GM19372 (cell line): ENCODE results near the gene NHSL1.

Source experiments
- ATAC-seq: cut with Tn5 transposase; IDR thresholded peaks from one replicate; pipeline ENCODE4 v1.9.1; 2021; ENCODE audit warnings: mild to moderate bottlenecking, low read depth, moderate library complexity; ENCODE audit not compliant: unreplicated experiment

The NHSL1 gene

DNA sequence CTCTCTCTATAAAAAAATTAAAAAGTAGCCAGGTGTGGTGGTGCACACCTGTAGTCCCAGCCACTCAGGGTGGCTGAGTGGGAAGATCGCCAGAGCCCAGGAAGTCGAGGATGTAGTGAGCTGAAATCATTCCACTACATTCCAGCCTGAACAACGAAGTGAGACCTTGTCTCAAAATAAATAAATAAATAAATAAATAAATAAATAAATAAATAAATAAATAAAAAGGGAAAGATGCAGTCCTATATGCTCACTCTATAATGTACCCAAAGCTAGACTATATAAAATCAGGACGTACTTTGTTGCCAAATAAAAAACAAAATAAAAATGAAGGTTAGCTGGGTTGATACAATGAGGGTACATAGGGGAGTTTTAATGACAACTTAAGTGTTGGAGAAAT, 26.1 kb upstream of the NHSL1 start:
- no peak for ATAC-seq

GRCh38 chr6:138524526-138524925, 25.2 kb upstream of the NHSL1 start:
- ATAC-seq: no peak

DNA sequence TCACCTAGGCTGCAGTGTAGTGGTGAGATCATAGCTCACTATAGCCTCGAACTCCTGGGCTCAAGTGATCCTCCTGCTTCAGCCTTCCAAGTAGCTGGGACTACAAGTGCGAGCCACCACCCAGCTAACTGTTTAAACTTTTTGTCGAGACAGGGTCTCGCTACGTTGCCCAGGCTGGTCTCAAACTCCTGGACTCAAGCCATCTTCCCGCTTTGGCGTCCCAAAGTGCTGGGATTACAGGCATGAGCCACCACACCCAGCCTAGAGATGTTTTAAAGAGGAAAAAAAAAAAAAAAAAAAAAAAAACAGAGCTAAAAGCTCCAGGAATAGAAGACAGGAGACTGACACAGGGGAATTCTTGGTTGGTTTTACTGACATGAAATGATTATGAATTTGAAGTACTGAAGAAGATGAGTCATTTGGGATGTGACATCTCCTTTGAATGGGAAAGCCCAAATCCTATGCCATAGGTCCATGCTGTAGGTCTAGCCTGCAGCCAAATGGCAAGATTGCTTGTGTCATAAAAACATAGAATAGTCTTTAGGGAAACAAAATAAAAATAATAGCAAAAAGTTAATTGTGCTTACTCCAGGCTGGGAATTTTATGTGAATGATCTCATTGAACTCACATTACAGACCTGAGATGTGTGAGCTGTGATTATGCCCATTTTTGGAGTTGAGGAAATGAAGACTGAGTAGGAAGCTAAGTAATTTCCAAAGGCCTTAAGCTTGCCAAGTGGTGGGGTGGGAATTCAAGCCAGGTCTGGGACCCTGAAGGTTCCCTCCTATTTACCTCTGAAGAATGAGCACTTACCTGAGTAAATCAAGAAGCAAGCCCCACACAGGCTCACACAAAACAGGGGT, 24.3 kb upstream of the NHSL1 start:
- ATAC-seq: no peak

DNA sequence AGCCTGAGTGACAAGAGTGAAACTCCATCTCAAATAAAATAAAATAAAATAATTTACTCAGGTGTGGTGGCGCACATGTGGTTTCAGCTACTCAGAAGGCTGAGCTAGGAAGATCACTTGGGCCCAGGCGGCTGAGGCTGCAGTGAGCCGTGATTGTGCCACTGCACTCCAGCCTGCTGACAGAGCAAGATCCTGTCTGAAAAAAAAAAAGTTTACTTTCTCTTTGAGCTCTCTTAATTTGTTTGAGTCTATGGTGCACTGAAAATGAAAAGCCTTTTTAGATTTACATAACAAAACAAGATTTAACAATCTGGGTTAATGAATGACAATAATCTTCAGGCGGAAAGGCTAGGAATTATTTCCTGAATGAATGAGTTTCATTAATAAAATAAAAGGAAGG, 23.3 kb upstream of the NHSL1 start:
- ATAC-seq: no peak

- no peak for ATAC-seq
Observed at GRCh38 chr6:138521790-138522189, 22.5 kb upstream of the NHSL1 start.

DNA sequence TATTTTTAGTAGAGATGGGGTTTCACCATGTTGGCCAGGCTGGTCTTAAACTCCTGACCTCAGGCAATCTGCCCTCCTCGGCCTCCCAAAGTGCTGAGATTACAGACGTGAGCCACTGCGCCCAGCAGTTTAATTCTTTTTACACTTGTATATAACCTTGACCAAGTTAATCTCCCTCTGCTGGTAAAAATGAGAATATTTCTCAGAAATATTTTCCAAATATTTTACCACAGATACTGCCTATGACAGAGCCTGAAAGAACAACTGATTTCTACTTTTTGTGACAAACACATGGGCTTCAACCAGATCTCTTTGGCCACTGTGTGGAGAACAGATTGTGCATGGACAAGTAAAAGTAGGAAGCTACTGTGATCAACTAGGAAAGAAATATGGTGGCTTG, 21.2 kb upstream of the NHSL1 start:
- ATAC-seq: no peak

- no peak for ATAC-seq
Observed at GRCh38 chr6:138518054-138518453, 18.8 kb upstream of the NHSL1 start.

DNA sequence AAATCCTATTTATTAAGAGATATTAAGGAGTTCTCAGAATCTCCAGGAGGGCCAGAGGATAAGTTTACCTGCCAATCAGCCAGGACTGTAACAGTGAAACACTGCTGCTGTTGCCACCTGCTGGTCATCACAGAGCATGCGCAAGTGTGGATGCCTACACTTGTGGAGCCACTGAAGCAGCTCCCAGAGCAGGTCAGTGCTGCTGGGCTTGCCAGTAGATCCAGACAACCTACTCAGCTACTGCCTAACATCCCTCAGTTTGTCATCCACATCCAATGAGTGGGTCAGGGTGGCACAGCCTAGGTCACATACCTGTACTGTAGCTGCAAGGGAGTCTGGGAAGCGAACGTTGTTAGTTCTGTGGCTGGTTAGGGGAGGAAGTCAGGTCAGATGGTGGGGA, 18.3 kb upstream of the NHSL1 start:
- ATAC-seq: peak; percentile 74

DNA sequence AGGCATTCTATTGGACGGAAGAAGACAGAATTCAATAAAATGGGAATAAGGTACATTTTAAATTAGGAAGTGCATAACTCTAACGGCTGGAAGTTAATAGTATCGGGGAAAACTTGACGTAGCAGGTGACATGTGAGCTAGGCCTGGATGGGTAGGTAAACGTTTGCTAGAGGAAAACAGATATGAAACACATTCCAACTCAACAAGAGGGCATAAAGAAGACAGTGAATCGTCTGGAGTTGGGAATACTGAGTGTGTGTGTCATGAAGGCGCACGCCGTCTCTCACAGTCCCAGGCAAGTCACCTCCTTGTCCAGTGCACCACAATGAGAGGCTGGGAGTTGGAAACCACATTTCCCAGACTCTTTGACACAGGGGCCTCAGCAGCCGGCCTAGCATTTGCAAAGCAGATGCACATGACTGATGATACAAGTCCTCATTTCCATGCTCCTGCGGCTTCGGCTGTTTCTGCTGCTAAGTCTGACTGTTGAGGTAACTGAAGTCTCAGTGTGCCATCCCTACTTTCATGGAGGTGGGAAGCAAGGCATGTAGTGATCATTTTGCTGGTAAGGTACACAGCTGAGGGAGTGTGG, 16.5 kb upstream of the NHSL1 start:
- ATAC-seq: no peak

GRCh38 chr6:138514860-138515540, 15.7 kb upstream of the NHSL1 start:
- ATAC-seq: no peak

DNA sequence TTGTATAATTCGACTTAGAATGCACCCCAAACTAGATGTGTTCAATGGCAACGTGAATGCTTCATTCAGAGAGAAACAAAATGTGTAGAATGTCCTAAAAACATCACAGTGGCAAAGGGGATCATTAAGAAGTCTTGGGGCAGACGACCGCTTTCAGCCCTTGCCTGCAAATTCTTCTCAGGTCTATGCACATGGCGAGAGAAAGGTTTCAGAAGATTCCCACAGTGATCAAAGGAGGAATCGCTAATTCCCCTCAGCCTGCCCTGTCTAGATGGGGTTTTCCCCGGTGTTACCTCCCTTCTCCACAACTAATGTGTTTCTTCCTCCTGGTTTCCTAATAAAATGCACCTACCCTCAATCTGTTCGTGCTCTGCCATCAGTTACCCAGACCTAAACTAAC, 13.3 kb upstream of the NHSL1 start:
- no peak for ATAC-seq

DNA sequence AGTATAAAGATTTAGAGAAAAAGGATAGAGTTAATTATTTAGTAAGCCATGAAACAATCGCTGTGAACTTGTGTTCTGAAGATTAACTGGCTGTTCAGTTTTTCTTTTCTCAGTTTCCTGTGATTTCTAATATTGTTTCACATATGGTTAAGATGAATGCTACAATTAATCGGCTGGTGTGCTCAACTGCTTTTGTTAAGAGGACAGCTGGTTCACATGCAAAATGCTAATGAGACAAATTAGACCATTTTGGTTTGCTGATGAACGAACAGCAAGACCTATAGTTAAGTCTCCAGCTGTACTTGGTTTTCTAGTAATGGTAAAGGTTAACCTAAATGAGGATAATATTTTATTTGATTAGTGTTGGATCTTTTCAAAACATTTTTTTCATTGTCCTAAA, 10.8 kb upstream of the NHSL1 start:
- ATAC-seq: no peak

DNA sequence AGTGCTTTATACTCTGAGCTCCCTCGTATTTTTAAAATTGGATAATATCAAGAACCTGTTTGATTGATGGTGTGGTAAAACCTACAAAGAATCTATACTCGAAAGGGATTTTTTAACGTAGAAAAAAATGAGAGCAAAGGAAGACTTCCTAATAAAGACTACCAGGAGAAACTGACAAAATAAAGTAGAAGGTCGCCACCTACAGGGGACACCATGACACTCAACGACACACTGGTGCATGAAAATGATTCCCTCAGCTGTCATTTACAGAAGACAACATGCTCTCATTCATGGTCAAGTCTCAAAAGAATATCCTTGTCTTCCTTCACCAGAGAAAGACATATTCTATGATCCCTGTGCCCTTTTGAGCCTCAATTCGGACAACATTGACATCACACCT, 10.1 kb upstream of the NHSL1 start:
- no peak for ATAC-seq

DNA sequence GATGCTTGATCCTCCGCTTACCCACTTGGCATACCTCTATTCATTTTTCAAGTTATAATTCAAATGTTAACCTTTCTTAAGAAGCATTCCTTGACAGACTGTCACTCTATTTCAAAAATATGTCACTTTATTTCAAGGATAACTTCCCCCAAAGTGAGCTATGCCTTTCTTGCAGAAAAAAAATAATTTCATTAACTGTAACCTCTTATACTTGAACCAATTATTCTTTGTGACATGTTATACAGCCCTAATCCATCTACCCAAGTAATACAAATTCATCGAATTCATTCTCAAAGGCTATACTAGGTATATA, 9.3 kb upstream of the NHSL1 start:
- no peak for ATAC-seq

DNA sequence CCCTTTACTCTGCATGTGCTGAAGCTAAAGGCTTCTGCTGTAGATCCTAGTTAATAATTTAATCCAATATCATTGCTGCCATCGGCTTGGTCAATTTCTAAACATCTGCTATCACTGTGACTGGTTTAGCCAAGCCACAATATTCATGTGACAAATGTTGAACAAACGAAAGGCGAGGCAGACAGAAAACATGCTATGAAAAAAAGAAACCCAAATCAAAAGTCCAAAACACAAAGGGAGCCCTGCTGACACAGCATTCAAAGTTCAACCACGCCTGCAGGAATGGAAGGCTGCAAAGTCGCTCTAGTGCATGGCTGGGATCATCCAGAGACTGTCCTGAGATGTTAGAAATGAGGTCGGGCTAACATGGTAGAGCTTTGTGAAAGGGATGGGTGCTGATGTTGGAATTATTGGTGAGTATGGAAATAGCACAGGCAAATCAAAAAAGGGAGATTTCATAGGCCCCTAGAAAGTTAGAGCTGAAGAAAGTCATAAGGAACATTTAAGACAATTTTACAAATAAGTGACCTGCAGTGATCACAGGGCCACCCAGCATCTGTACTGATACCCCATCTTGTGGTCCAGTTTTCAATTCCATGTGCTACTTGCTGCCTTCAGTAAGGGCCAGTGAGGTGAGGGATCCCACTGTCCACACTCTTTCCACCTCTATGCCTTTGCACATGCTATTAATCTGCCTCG, 8.8 kb upstream of the NHSL1 start:
- ATAC-seq: no peak

DNA sequence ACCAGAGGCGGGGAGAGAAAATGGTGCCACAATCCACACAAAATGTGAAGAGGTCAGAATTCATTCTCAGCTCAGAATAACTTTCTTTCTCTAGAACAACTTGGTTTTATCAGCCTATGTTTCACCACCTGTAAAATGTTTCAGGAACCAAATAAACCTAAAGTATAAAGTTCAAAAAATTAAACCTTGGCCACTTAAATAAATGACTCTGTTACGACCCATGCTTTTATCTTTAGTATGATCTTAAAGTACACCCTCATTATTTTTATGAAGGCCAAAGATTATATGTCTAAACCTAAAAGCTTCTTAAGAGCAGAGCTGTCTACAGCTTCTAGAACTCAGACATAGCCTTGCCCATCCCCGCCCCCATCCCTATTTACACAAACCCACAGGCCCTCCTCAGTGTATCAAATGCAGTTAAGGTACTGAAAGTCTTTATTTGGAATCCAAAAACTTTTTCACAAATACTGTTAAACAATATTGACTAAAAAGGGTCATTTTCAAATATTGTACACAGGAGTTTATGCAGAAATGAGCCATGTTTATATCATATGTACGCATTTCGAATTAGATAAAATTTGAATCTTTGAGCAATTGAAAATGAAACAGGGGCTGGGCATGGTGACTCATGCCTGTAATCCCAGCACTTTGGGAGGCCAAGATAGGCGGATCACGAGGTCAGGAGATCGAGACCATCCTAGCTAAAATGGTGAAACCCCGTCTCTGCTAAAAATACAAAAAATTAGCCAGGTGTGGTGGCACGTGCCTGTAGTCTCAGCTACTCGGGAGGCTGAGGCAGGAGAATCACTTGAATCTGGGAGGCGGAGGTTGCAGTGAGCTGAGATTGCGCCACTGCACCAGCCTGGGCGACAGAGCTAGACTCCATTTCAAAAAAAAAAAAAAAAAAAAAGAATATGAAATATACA, 5.7 kb upstream of the NHSL1 start:
- ATAC-seq: no peak

GRCh38 chr6:138503881-138504680, 4.8 kb upstream of the NHSL1 start:
- ATAC-seq: no peak

DNA sequence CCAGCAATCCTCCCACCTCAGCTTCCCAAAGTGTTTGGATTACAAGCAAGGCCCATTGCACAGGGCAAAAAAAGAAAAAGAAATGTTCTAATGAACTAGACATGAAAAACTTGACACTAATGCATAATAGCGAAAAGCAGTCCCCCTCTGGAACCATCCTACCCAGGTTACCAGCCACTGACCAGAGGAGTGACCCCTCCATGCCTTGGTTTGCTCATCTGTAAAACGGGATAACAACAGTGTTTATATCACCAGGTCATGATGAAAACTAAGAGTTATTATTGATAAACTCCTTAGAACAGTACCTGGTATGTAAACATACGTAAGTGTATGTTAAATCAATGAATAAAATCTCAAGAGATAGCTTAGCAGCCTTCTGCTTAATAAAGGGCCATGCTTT, 3.3 kb upstream of the NHSL1 start:
- no peak for ATAC-seq

DNA sequence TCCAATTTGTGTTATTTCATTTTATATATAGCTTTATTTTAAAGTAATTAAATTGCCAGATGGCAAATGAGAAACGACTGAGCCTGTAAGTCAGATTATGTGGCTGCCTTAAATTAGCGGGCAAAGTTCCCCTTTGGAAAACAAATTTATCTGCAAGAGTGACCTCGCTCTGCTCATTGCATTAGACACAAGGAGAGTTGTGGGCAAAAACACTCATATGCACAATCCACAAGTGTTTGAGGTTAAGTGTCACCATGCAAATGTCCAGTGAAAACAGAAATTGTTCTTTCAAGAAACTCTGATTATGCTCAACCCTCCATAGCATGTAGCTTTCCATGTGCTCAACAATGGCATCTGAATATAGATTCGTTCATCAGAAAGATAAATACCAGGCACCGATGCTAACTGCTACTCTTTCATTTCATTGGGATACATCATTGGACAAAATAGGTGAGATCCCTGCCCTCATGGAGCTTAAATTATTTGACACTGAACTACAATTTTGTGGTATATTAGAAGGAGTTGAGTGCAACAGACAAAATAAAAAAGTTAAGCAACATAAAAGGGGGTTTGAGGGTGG, 1.7 kb upstream of the NHSL1 start:
- no peak for ATAC-seq
